HepG2 (cell line): ENCODE data around the gene HCFC1. TPM values are rescaled to one million over a fixed set of nuclear protein-coding genes. Genes with fewer than 3 reads are reported as not detected.

Experiments
- ATAC-seq: fragments of 200-7000 bp; cut with Tn5 transposase; 3 replicates; pipeline ENCODE4 v1.9.1; 2020; ENCODE audit warnings: mild to moderate bottlenecking, moderate library complexity
- BruUV-seq: library from RNA; stranded (reverse); fragments of 400-500 nt; replicated peaks from 2 replicates; lab custom pipeline; 2021; lab: Mats Ljungman, UMichigan
- CTCF ChIA-PET: fragments of 300-600 bp; formaldehyde crosslinking; extraction: SDS; loops from one replicate; lab custom pipeline; 2021; ENCODE audit warnings: low total read pairs, inconsistent platforms, low intra/inter-chr PET ratio; lab: Yijun Ruan, JAX
- POLR2A ChIA-PET: fragments of 350-600 bp; sonication (Branson Sonifier 250); formaldehyde crosslinking; loops from one replicate; lab custom pipeline; 2020; ENCODE audit warnings: antibody characterized with exemption, inconsistent platforms; lab: Yijun Ruan, JAX
- DNase-seq: peaks from one replicate; pipeline ENCODE4 v3.0.0-alpha.2; 2015; ENCODE audit warnings: low spot score
- FAIRE-seq: peaks from 3 replicates; lab custom pipeline; 2011; peaks lifted over from hg19 to GRCh38; lab: Jason Lieb, UNC
- H2AFZ ChIP-seq: one replicate; pipeline ENCODE4 v1.6.1; 2011; ENCODE audit warnings: low read length, inconsistent platforms
- H3K27ac ChIP-seq: fragments of 300-600 bp; 3 replicates; pipeline ENCODE4 v1.8.0; 2011; ENCODE audit warnings: mixed run types, mild to moderate bottlenecking, mixed read lengths, low read length, inconsistent platforms; ENCODE audit not compliant: insufficient read depth; ENCODE audit errors: extremely low read length
- H3K27me3 ChIP-seq, 2 experiments: fragments of 200-600 bp in 1 of 2; 2 replicates in 1 of 2; 3 replicates in 1 of 2; pipeline versions ENCODE4 v1.6.0 to v1.8.0; 2011; ENCODE audit warnings: low read length in 2 of 2, mild to moderate bottlenecking in 2 of 2, moderate library complexity in 2 of 2, inconsistent platforms in 1 of 2; ENCODE audit not compliant: insufficient read depth in 2 of 2, control insufficient read depth in 1 of 2
- H3K36me3 ChIP-seq, 2 experiments: fragments of 200-600 bp in 1 of 2; replicated peaks in 1 of 2; 2 replicates in 1 of 2; 3 replicates in 1 of 2; pipeline versions ENCODE4 v1.5.1 to v1.8.0; 2011; ENCODE audit warnings: low read length in 2 of 2, inconsistent platforms in 1 of 2; ENCODE audit not compliant: insufficient read depth in 2 of 2, control insufficient read depth in 1 of 2
- H3K4me1 ChIP-seq: 2 replicates; pipeline ENCODE4 v1.5.1; 2012; ENCODE audit warnings: low read length, inconsistent platforms; ENCODE audit not compliant: insufficient read depth
- H3K4me2 ChIP-seq: 2 replicates; pipeline ENCODE4 v1.6.0; 2011; ENCODE audit warnings: low read depth, low read length, inconsistent platforms
- H3K4me3 ChIP-seq, 3 experiments: fragments of 200-600 bp in 1 of 3; sonication (generic), shearing (Covaris generic) in 1 of 3; replicated peaks in 1 of 3; 2 replicates each; pipeline ENCODE4 v1.5.1; 2011 to 2016; ENCODE audit warnings: low read length in 3 of 3, inconsistent platforms in 2 of 3, low read depth in 2 of 3, mild to moderate bottlenecking in 2 of 3, control low read depth in 1 of 3, mixed read lengths in 1 of 3; ENCODE audit not compliant: insufficient read depth in 1 of 3
- H3K79me2 ChIP-seq: one replicate; pipeline ENCODE4 v1.6.1; 2011; ENCODE audit warnings: low read length, inconsistent platforms; ENCODE audit not compliant: insufficient read depth
- H3K9ac ChIP-seq: 2 replicates; pipeline ENCODE4 v1.6.0; 2011; ENCODE audit warnings: mild to moderate bottlenecking, low read depth, low read length, inconsistent platforms; ENCODE audit not compliant: insufficient read depth
- H3K9me3 ChIP-seq: 2 replicates; pipeline ENCODE4 v1.5.1; 2012; ENCODE audit warnings: mild to moderate bottlenecking, low read length
- H4K20me1 ChIP-seq: 2 replicates; pipeline ENCODE4 v1.6.0; 2011; ENCODE audit warnings: inconsistent platforms, mild to moderate bottlenecking, low read length, moderate library complexity; ENCODE audit not compliant: insufficient read depth
- AGO2 ChIP-seq: fragments of 200-400 bp; formaldehyde crosslinking; optimal IDR thresholded peaks from 2 replicates; pipeline ENCODE3; 2017; ENCODE audit warnings: mild to moderate bottlenecking, low read depth, low read length, moderate library complexity
- ATF2 ChIP-seq: sonication (generic); formaldehyde crosslinking; IDR thresholded peaks from 2 replicates; pipeline ENCODE4 v1.4.0; 2020; ENCODE audit warnings: missing genetic modification reagents
- ATF4 ChIP-seq, 2 experiments: fragments of 450-650 bp in 1 of 2; sonication (generic) in 1 of 2; formaldehyde crosslinking; IDR thresholded peaks; 2 replicates each; pipeline versions ENCODE4 v1.5.0 to v1.8.0; 2020 to 2022; ENCODE audit warnings: mild to moderate bottlenecking in 1 of 2, missing genetic modification reagents in 1 of 2
- FOSL2 ChIP-seq: sonication (generic); formaldehyde crosslinking; IDR thresholded peaks from 2 replicates; pipeline ENCODE4 v1.4.0; 2020; ENCODE audit warnings: missing genetic modification reagents
- KDM3A ChIP-seq: IDR thresholded peaks from 2 replicates; pipeline ENCODE4 v1.6.1; 2018; ENCODE audit warnings: low read depth, missing compliant biosample characterization
- LCORL ChIP-seq, 2 experiments: fragments of 450-650 bp in 1 of 2; sonication (generic) in 1 of 2; formaldehyde crosslinking in 1 of 2; IDR thresholded peaks; 2 replicates each; pipeline versions ENCODE4 v1.5.0 to v1.6.1; 2017 to 2020; ENCODE audit warnings: antibody characterized with exemption in 1 of 2, missing genetic modification reagents in 1 of 2
- MXD3 ChIP-seq: IDR thresholded peaks from 2 replicates; pipeline ENCODE4 v1.6.1; 2016; ENCODE audit warnings: mild to moderate bottlenecking, missing biosample characterization, missing genetic modification reagents
- NRL ChIP-seq: sonication (generic); formaldehyde crosslinking; IDR thresholded peaks from 2 replicates; pipeline ENCODE4 v1.5.0; 2020; ENCODE audit warnings: missing genetic modification reagents, mild to moderate bottlenecking, moderate library complexity, borderline replicate concordance
- RBFOX2 ChIP-seq: fragments of 200-400 bp; formaldehyde crosslinking; IDR thresholded peaks from 2 replicates; pipeline ENCODE4 v1.6.1; 2017; ENCODE audit warnings: low read depth, mild to moderate bottlenecking, low read length
- SOX13 ChIP-seq, 3 experiments: fragments of 450-650 bp in 1 of 3; sonication (generic) in 1 of 3; formaldehyde crosslinking in 1 of 3; IDR thresholded peaks in 2 of 3; conservative IDR thresholded peaks in 1 of 3; 2 replicates each; pipeline versions ENCODE4 v1.5.0 to v1.6.1; 2016 to 2020; ENCODE audit warnings: antibody characterized with exemption in 1 of 3, mild to moderate bottlenecking in 1 of 3, missing compliant biosample characterization in 1 of 3, missing genetic modification reagents in 1 of 3, moderate library complexity in 1 of 3
- ZBTB7A ChIP-seq: sonication (generic); formaldehyde crosslinking; IDR thresholded peaks from 2 replicates; pipeline ENCODE4 v1.8.0; 2022; ENCODE audit warnings: mild to moderate bottlenecking, missing genetic modification reagents
- ZNF282 ChIP-seq: fragments of 450-650 bp; IDR thresholded peaks from 2 replicates; pipeline ENCODE4 v1.6.1; 2018; ENCODE audit not compliant: partially characterized antibody
- ZNF501 ChIP-seq: sonication (generic); formaldehyde crosslinking; IDR thresholded peaks from 2 replicates; pipeline ENCODE4 v1.5.1; 2020; ENCODE audit warnings: mild to moderate bottlenecking, moderate library complexity, missing genetic modification reagents
- WGBS: methylation state at CpG from one replicate; pipeline ENCODE4 v1.1.6; 2017; ENCODE audit warnings: low lambda C conversion rate; 5-methylcytosine and 5-hydroxymethylcytosine counted together
- in situ Hi-C: cut with HindIII; loops from 2 replicates; pipeline ENCODE4 v1.10.0; 2017; ENCODE audit warnings: low pct_unique_long_range_greater_than_20kb; ENCODE audit not compliant: extremely low pct_ligation_motif_present
- intact Hi-C: fragments of 100-400 bp; cut with micrococcal nuclease; formaldehyde crosslinking; loops from one replicate; pipeline ENCODE4 v1.10.0; 2022; ENCODE audit not compliant: unreplicated experiment
- polyA plus RNA-seq, 8 experiments: library from polyadenylated mRNA; depleted of rRNA in 3 of 8; stranded (reverse) in 7 of 8; unstranded in 1 of 8; fragments of >200 nt; fragmentation: Illumina TruSeq in 4 of 8; extraction: Trizol in 4 of 8; gene quantifications; 2 replicates each; pipeline versions ENCODE4 v1.2.1 to v1.2.3, GENCODE V29; 2011 to 2016; ENCODE audit warnings: low read depth in 4 of 8, missing spikeins in 1 of 8, mixed read lengths in 1 of 8; ENCODE audit not compliant: insufficient read depth in 1 of 8
- total RNA-seq, 5 experiments: library from RNA; depleted of rRNA; stranded (reverse); fragments of >200 nt; fragmentation: Illumina TruSeq; extraction: Trizol; gene quantifications; 2 replicates each; pipeline ENCODE4 v1.2.3, GENCODE V29; 2016; ENCODE audit warnings: low read depth in 1 of 5

HCFC1 gene
- total and polyA plus RNA-seq, 2 of the 13 experiments (the other 11 are each of a cell fraction or from before 2014, with no cell fraction given), result 5.8 to 17.8 TPM

DNA sequence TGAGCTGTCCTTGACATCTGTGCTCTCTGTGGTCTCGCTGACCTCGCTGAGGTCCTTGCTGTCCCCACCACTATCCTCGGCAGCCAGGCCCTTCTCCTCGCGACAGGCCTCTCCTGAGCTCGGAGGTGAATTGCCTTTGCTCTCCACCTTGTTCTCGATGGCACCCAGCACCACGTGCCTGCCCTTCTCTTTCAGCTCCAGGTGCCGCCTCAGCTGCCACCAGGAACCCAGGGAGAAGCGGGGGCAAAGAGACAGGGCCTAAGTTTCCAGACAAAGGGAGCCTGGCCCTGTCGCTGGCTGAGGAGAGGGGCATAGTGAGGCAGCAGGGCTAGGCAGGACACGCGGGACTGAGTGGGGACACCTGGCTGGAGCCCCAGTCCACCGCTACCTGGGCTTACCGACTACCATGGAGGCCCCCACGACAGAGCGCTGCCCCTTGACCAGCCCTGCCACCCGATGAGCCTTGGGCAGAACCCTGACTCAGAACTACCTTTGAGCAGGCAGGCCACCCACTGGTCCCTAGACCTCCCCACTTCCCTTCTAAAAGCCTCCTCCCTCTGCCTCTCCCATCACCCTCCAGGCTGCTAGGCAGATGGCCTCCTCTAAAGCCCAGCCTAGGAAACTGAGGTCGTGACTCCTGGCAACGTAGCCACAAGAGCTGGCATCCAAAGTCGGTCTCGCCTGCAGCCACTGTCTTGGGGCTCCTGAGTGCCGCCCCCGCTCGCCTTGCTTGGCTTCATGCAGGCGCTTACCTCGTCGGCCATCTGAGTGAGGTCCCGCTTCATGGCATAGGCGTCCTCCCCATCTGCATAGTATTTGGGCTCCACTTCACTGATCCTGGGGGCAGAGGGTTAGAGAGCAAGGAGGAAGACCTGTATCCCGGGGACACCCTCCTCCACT, 41.4 kb downstream of the HCFC1 start:
- no peak overlapping the region for H3K4me3 ChIP-seq
- FAIRE-seq (no peak), DNase-seq (no peak), ATAC-seq (no peak)
- peaks cover 31% of the 10 kb centered on the region for H3K4me1 ChIP-seq
- no peaks in the 10 kb centered on the region for H3K27me3 ChIP-seq
- peaks cover 1 to 8% of the 10 kb centered on the region in 2 experiments; a peak in 1 of 5 replicates for H3K36me3 ChIP-seq
- H3K9ac ChIP-seq, result no peak overlapping the region
- peak; percentile 26 for TF ChIP-seq AGO2
- no peak for TF ChIP-seq ATF2 (CRISPR knock-in tag)
- 0 out of 2 replicates have a peak, but pooled peaks have one; percentile 23 for TF ChIP-seq RBFOX2
- in situ Hi-C loops (no loop called here), intact Hi-C loops (no loop called here)
- H3K27ac ChIP-seq, result no peak overlapping the region
- ChIA-PET CTCF (no interaction called here), POLR2A (interaction anchor here (4.2 kb wide), 1 partner anchor 17 kb away, joined by 82 read pairs; the partner anchor contains the start of gene RENBP)
- no peak overlapping the region for H3K4me2 ChIP-seq
- no TSS peak for BruUV-seq
- no peaks in the 10 kb centered on the region for H3K9me3 ChIP-seq
- H3K79me2 ChIP-seq, result peaks cover 9% of the 10 kb centered on the region
- no peak overlapping the region for H2AFZ ChIP-seq
- 92% methylated on average over 13 of the region's 31 CpGs for WGBS
- no peaks in the 10 kb centered on the region for H4K20me1 ChIP-seq

DNA sequence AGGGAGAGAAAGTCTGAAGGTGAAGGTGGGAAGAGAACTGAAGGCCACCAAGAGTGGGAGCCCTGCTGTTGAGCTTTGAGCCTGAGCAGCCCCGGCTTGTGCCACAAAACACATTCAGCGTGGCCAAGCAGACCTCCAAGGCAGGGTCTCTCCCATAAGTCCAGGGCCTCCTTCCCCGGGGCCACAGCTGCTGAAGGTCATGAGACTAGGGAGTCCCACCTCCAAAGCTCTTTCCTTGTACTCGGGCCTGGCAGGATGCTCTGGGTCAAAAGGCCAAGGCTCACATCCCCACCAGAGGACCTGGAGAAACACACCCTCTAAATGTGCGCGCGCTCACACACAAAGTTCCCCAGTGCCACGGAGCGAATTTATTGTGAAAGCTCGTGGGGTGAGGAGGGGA, 42.0 kb downstream of the HCFC1 start:
- DNase-seq, result no peak
- H3K9ac ChIP-seq, result no peak overlapping the region
- H3K4me1 ChIP-seq, result peaks cover 38% of the 10 kb centered on the region
- in situ Hi-C loops (no loop called here), intact Hi-C loops (no loop called here)
- FAIRE-seq, result no peak
- no peaks in the 10 kb centered on the region for H3K27me3 ChIP-seq
- H2AFZ ChIP-seq, result no peak overlapping the region
- H3K4me2 ChIP-seq, result no peak overlapping the region
- H3K36me3 ChIP-seq, result peaks cover 1 to 8% of the 10 kb centered on the region in 2 experiments; a peak in 1 of 5 replicates
- no TSS peak for BruUV-seq
- peaks cover 9% of the 10 kb centered on the region for H3K79me2 ChIP-seq
- no peak for ATAC-seq
- H4K20me1 ChIP-seq, result no peaks in the 10 kb centered on the region
- ChIA-PET POLR2A (interaction anchor here (4.2 kb wide), 1 partner anchor 17 kb away, joined by 82 read pairs; the partner anchor contains the start of gene RENBP), CTCF (no interaction called here)
- no peak overlapping the region for H3K4me3 ChIP-seq
- H3K27ac ChIP-seq, result no peak overlapping the region
- WGBS, result 80% methylated on average over 1 of the region's 10 CpGs
- no peaks in the 10 kb centered on the region for H3K9me3 ChIP-seq
- no peak for TF ChIP-seq LCORL (IDR thresholded peaks at IDR 0.05)
- TF ChIP-seq LCORL (CRISPR knock-in tag; IDR thresholded peaks at IDR 0.05), result no peak
- TF ChIP-seq SOX13 (IDR thresholded peaks at IDR 0.05), result no peak
- TF ChIP-seq SOX13 (CRISPR knock-in tag; conservative IDR thresholded peaks at IDR 0.05 in 1 of 2, IDR thresholded peaks at IDR 0.05 in 1 of 2), result no peak
- TF ChIP-seq ZNF282, result no peak
- no peak for TF ChIP-seq ZNF501 (CRISPR knock-in tag)
- no peak for TF ChIP-seq NRL (CRISPR knock-in tag)
- no peak for TF ChIP-seq FOSL2 (CRISPR knock-in tag)
- no peak for TF ChIP-seq AGO2
- TF ChIP-seq MXD3 (CRISPR knock-in tag), result no peak
- TF ChIP-seq ATF4 (CRISPR knock-in tag; IDR thresholded peaks at IDR 0.05), result no peak
- TF ChIP-seq KDM3A (CRISPR knock-in tag), result no peak
- no peak for TF ChIP-seq ZBTB7A (CRISPR knock-in tag)
